HepG2 (cell line): ENCODE measurements around the gene PNLIPRP2. TPM values are rescaled to one million over a fixed set of nuclear protein-coding genes. Genes with fewer than 3 reads are reported as not detected.

Experiments
- ATAC-seq: fragments of 200-7000 bp; cut with Tn5 transposase; 3 replicates; pipeline ENCODE4 v1.9.1; 2020; ENCODE audit warnings: mild to moderate bottlenecking, moderate library complexity
- BruUV-seq: library from RNA; stranded (reverse); fragments of 400-500 nt; replicated peaks from 2 replicates; lab custom pipeline; 2021; lab: Mats Ljungman, UMichigan
- CTCF ChIA-PET: fragments of 300-600 bp; formaldehyde crosslinking; extraction: SDS; loops from one replicate; lab custom pipeline; 2021; ENCODE audit warnings: low total read pairs, inconsistent platforms, low intra/inter-chr PET ratio; lab: Yijun Ruan, JAX
- POLR2A ChIA-PET: fragments of 350-600 bp; sonication (Branson Sonifier 250); formaldehyde crosslinking; loops from one replicate; lab custom pipeline; 2020; ENCODE audit warnings: antibody characterized with exemption, inconsistent platforms; lab: Yijun Ruan, JAX
- DNase-seq: peaks from one replicate; pipeline ENCODE4 v3.0.0-alpha.2; 2015; ENCODE audit warnings: low spot score
- FAIRE-seq: peaks from 3 replicates; lab custom pipeline; 2011; peaks lifted over from hg19 to GRCh38; lab: Jason Lieb, UNC
- H2AFZ ChIP-seq: one replicate; pipeline ENCODE4 v1.6.1; 2011; ENCODE audit warnings: low read length, inconsistent platforms
- H3K27ac ChIP-seq: fragments of 300-600 bp; 3 replicates; pipeline ENCODE4 v1.8.0; 2011; ENCODE audit warnings: mixed run types, mild to moderate bottlenecking, mixed read lengths, low read length, inconsistent platforms; ENCODE audit not compliant: insufficient read depth; ENCODE audit errors: extremely low read length
- H3K27me3 ChIP-seq, 2 experiments: fragments of 200-600 bp in 1 of 2; 2 replicates in 1 of 2; 3 replicates in 1 of 2; pipeline versions ENCODE4 v1.6.0 to v1.8.0; 2011; ENCODE audit warnings: low read length in 2 of 2, mild to moderate bottlenecking in 2 of 2, moderate library complexity in 2 of 2, inconsistent platforms in 1 of 2; ENCODE audit not compliant: insufficient read depth in 2 of 2, control insufficient read depth in 1 of 2
- H3K36me3 ChIP-seq, 2 experiments: fragments of 200-600 bp in 1 of 2; replicated peaks in 1 of 2; 2 replicates in 1 of 2; 3 replicates in 1 of 2; pipeline versions ENCODE4 v1.5.1 to v1.8.0; 2011; ENCODE audit warnings: low read length in 2 of 2, inconsistent platforms in 1 of 2; ENCODE audit not compliant: insufficient read depth in 2 of 2, control insufficient read depth in 1 of 2
- H3K4me1 ChIP-seq: 2 replicates; pipeline ENCODE4 v1.5.1; 2012; ENCODE audit warnings: low read length, inconsistent platforms; ENCODE audit not compliant: insufficient read depth
- H3K4me2 ChIP-seq: 2 replicates; pipeline ENCODE4 v1.6.0; 2011; ENCODE audit warnings: low read depth, low read length, inconsistent platforms
- H3K4me3 ChIP-seq, 3 experiments: fragments of 200-600 bp in 1 of 3; sonication (generic), shearing (Covaris generic) in 1 of 3; replicated peaks in 1 of 3; 2 replicates each; pipeline ENCODE4 v1.5.1; 2011 to 2016; ENCODE audit warnings: low read length in 3 of 3, inconsistent platforms in 2 of 3, low read depth in 2 of 3, mild to moderate bottlenecking in 2 of 3, control low read depth in 1 of 3, mixed read lengths in 1 of 3; ENCODE audit not compliant: insufficient read depth in 1 of 3
- H3K79me2 ChIP-seq: one replicate; pipeline ENCODE4 v1.6.1; 2011; ENCODE audit warnings: low read length, inconsistent platforms; ENCODE audit not compliant: insufficient read depth
- H3K9ac ChIP-seq: 2 replicates; pipeline ENCODE4 v1.6.0; 2011; ENCODE audit warnings: mild to moderate bottlenecking, low read depth, low read length, inconsistent platforms; ENCODE audit not compliant: insufficient read depth
- H3K9me3 ChIP-seq: 2 replicates; pipeline ENCODE4 v1.5.1; 2012; ENCODE audit warnings: mild to moderate bottlenecking, low read length
- H4K20me1 ChIP-seq: 2 replicates; pipeline ENCODE4 v1.6.0; 2011; ENCODE audit warnings: inconsistent platforms, mild to moderate bottlenecking, low read length, moderate library complexity; ENCODE audit not compliant: insufficient read depth
- CBX2 ChIP-seq, 2 experiments: fragments of 200-600 bp in 1 of 2; sonication (generic); formaldehyde crosslinking in 1 of 2; IDR thresholded peaks; 2 replicates each; pipeline versions ENCODE4 v1.7.0 to v1.8.1; 2018 to 2022; ENCODE audit warnings: low read depth in 2 of 2, low read length in 1 of 2, mild to moderate bottlenecking in 1 of 2, missing genetic modification reagents in 1 of 2
- SMAD9 ChIP-seq: sonication (generic); formaldehyde crosslinking; IDR thresholded peaks from 2 replicates; pipeline ENCODE4 v1.5.1; 2020; ENCODE audit warnings: mild to moderate bottlenecking, missing genetic modification reagents
- ZEB1 ChIP-seq: IDR thresholded peaks from 2 replicates; pipeline ENCODE4 v1.6.1; 2012; ENCODE audit warnings: mild to moderate bottlenecking, low read depth, inconsistent platforms; ENCODE audit not compliant: insufficient replicate concordance
- ZNF138 ChIP-seq: sonication (generic); formaldehyde crosslinking; IDR thresholded peaks from 2 replicates; pipeline ENCODE4 v1.5.0; 2020; ENCODE audit warnings: mild to moderate bottlenecking, low read depth, missing genetic modification reagents
- ZNF253 ChIP-seq: sonication (generic); formaldehyde crosslinking; IDR thresholded peaks from 2 replicates; pipeline ENCODE4 v1.8.0; 2022; ENCODE audit warnings: mild to moderate bottlenecking, missing genetic modification reagents, borderline replicate concordance
- ZNF296 ChIP-seq: sonication (generic); formaldehyde crosslinking; conservative IDR thresholded peaks from 2 replicates; pipeline ENCODE4 v1.5.0; 2020; ENCODE audit warnings: mild to moderate bottlenecking, missing genetic modification reagents
- ZNF430 ChIP-seq: sonication (generic); formaldehyde crosslinking; IDR thresholded peaks from 2 replicates; pipeline ENCODE4 v1.9.0; 2021; ENCODE audit warnings: mild to moderate bottlenecking, missing genetic modification reagents
- ZNF720 ChIP-seq: sonication (generic); formaldehyde crosslinking; IDR thresholded peaks from 2 replicates; pipeline ENCODE4 v1.4.0; 2020; ENCODE audit warnings: missing genetic modification reagents
- ZNF839 ChIP-seq: sonication (generic); formaldehyde crosslinking; IDR thresholded peaks from 2 replicates; pipeline ENCODE4 v1.4.0; 2020; ENCODE audit warnings: missing genetic modification reagents, mild to moderate bottlenecking, borderline replicate concordance
- WGBS: methylation state at CpG from one replicate; pipeline ENCODE4 v1.1.6; 2017; ENCODE audit warnings: low lambda C conversion rate; 5-methylcytosine and 5-hydroxymethylcytosine counted together
- in situ Hi-C: cut with HindIII; loops from 2 replicates; pipeline ENCODE4 v1.10.0; 2017; ENCODE audit warnings: low pct_unique_long_range_greater_than_20kb; ENCODE audit not compliant: extremely low pct_ligation_motif_present
- intact Hi-C: fragments of 100-400 bp; cut with micrococcal nuclease; formaldehyde crosslinking; loops from one replicate; pipeline ENCODE4 v1.10.0; 2022; ENCODE audit not compliant: unreplicated experiment
- polyA plus RNA-seq, 8 experiments: library from polyadenylated mRNA; depleted of rRNA in 3 of 8; stranded (reverse) in 7 of 8; unstranded in 1 of 8; fragments of >200 nt; fragmentation: Illumina TruSeq in 4 of 8; extraction: Trizol in 4 of 8; gene quantifications; 2 replicates each; pipeline versions ENCODE4 v1.2.1 to v1.2.3, GENCODE V29; 2011 to 2016; ENCODE audit warnings: low read depth in 4 of 8, missing spikeins in 1 of 8, mixed read lengths in 1 of 8; ENCODE audit not compliant: insufficient read depth in 1 of 8
- total RNA-seq, 5 experiments: library from RNA; depleted of rRNA; stranded (reverse); fragments of >200 nt; fragmentation: Illumina TruSeq; extraction: Trizol; gene quantifications; 2 replicates each; pipeline ENCODE4 v1.2.3, GENCODE V29; 2016; ENCODE audit warnings: low read depth in 1 of 5
- TF ChIP-seq, protein P1 (sequence below): sonication (generic); formaldehyde crosslinking; conservative IDR thresholded peaks from 2 replicates; pipeline ENCODE4 v1.8.0; 2022; ENCODE audit warnings: mild to moderate bottlenecking, moderate library complexity, missing genetic modification reagents
- TF ChIP-seq, protein P2 (sequence below): sonication (generic); formaldehyde crosslinking; IDR thresholded peaks from 2 replicates; pipeline ENCODE4 v1.5.0; 2020; ENCODE audit warnings: mild to moderate bottlenecking, missing genetic modification reagents
- TF ChIP-seq, protein P3 (sequence below), 2 experiments: sonication (generic) in 1 of 2; formaldehyde crosslinking in 1 of 2; IDR thresholded peaks; 2 replicates each; pipeline versions ENCODE4 v1.4.0 to v1.6.1; 2016 to 2020; ENCODE audit warnings: borderline replicate concordance in 1 of 2, low read depth in 1 of 2, mild to moderate bottlenecking in 1 of 2, missing genetic modification reagents in 1 of 2
- TF ChIP-seq, protein P4 (sequence below): sonication (generic); formaldehyde crosslinking; conservative IDR thresholded peaks from 2 replicates; pipeline ENCODE4 v1.4.0; 2020; ENCODE audit warnings: missing genetic modification reagents
- TF ChIP-seq, protein P5 (sequence below): sonication (generic); formaldehyde crosslinking; IDR thresholded peaks from 2 replicates; pipeline ENCODE4 v1.5.0; 2020; ENCODE audit warnings: missing genetic modification reagents, mild to moderate bottlenecking, borderline replicate concordance

Gene PNLIPRP2
- total and polyA plus RNA-seq, 2 of the 13 experiments (the other 11 are each of a cell fraction or from before 2014, with no cell fraction given), result 0.21 to 0.97 TPM

DNA sequence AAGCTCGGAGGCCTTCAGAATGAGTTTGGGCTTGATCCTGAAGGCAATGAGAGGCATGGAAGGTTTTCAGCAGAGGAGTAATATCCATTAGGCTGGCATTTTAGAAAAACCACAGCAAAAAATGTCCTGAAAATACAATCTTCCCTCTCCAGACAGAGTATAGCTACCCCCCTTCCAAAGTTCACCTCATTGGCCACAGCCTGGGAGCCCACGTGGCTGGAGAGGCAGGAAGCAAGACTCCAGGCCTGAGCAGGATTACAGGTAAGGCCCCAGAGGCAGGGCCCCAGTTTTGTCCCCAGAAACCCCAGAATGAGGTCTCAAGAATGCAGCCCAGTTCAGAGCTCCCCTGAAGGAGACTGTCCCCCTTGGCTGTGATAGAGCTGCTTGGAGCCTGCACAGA lies 24.7 kb upstream of the PNLIPRP2 start:
- ATAC-seq, result no peak
- CTCF ChIA-PET, result no interaction called here
- H3K27ac ChIP-seq, result no peak overlapping the region
- no peaks in the 10 kb centered on the region for H3K79me2 ChIP-seq
- POLR2A ChIA-PET, result no interaction called here
- no peak overlapping the region for H3K4me3 ChIP-seq
- no peak overlapping the region for H3K9ac ChIP-seq
- H3K4me2 ChIP-seq, result no peak overlapping the region
- TF ChIP-seq CBX2 (IDR thresholded peaks at IDR 0.05; ENCODE audit: low read depth, low read length), result no peak
- no peak for TF ChIP-seq CBX2 (CRISPR knock-in tag; IDR thresholded peaks at IDR 0.05; ENCODE audit: low read depth)
- TF ChIP-seq, protein P1, sequence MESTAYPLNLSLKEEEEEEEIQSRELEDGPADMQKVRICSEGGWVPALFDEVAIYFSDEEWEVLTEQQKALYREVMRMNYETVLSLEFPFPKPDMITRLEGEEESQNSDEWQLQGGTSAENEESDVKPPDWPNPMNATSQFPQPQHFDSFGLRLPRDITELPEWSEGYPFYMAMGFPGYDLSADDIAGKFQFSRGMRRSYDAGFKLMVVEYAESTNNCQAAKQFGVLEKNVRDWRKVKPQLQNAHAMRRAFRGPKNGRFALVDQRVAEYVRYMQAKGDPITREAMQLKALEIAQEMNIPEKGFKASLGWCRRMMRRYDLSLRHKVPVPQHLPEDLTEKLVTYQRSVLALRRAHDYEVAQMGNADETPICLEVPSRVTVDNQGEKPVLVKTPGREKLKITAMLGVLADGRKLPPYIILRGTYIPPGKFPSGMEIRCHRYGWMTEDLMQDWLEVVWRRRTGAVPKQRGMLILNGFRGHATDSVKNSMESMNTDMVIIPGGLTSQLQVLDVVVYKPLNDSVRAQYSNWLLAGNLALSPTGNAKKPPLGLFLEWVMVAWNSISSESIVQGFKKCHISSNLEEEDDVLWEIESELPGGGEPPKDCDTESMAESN (CRISPR knock-in tag), result no peak
- TF ChIP-seq ZNF138, result no peak
- no peak for TF ChIP-seq ZNF720 (CRISPR knock-in tag)
- no peak for TF ChIP-seq ZNF839
- TF ChIP-seq, protein P2, sequence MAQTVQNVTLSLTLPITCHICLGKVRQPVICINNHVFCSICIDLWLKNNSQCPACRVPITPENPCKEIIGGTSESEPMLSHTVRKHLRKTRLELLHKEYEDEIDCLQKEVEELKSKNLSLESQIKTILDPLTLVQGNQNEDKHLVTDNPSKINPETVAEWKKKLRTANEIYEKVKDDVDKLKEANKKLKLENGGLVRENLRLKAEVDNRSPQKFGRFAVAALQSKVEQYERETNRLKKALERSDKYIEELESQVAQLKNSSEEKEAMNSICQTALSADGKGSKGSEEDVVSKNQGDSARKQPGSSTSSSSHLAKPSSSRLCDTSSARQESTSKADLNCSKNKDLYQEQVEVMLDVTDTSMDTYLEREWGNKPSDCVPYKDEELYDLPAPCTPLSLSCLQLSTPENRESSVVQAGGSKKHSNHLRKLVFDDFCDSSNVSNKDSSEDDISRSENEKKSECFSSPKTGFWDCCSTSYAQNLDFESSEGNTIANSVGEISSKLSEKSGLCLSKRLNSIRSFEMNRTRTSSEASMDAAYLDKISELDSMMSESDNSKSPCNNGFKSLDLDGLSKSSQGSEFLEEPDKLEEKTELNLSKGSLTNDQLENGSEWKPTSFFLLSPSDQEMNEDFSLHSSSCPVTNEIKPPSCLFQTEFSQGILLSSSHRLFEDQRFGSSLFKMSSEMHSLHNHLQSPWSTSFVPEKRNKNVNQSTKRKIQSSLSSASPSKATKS (CRISPR knock-in tag), result no peak
- no peak for TF ChIP-seq ZNF430 (CRISPR knock-in tag)
- TF ChIP-seq, protein P3, sequence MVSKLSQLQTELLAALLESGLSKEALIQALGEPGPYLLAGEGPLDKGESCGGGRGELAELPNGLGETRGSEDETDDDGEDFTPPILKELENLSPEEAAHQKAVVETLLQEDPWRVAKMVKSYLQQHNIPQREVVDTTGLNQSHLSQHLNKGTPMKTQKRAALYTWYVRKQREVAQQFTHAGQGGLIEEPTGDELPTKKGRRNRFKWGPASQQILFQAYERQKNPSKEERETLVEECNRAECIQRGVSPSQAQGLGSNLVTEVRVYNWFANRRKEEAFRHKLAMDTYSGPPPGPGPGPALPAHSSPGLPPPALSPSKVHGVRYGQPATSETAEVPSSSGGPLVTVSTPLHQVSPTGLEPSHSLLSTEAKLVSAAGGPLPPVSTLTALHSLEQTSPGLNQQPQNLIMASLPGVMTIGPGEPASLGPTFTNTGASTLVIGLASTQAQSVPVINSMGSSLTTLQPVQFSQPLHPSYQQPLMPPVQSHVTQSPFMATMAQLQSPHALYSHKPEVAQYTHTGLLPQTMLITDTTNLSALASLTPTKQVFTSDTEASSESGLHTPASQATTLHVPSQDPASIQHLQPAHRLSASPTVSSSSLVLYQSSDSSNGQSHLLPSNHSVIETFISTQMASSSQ (IDR thresholded peaks at IDR 0.05; ENCODE audit: low read depth), result no peak
- TF ChIP-seq, protein P3 (CRISPR knock-in tag; IDR thresholded peaks at IDR 0.05; ENCODE audit: borderline replicate concordance), result no peak
- no peak for TF ChIP-seq SMAD9 (CRISPR knock-in tag)
- TF ChIP-seq ZEB1, result no peak
- TF ChIP-seq, protein P4, sequence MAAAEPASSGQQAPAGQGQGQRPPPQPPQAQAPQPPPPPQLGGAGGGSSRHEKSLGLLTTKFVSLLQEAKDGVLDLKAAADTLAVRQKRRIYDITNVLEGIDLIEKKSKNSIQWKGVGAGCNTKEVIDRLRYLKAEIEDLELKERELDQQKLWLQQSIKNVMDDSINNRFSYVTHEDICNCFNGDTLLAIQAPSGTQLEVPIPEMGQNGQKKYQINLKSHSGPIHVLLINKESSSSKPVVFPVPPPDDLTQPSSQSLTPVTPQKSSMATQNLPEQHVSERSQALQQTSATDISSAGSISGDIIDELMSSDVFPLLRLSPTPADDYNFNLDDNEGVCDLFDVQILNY (CRISPR knock-in tag), result no peak
- no peak for TF ChIP-seq ZNF253 (CRISPR knock-in tag)
- no peak for TF ChIP-seq ZNF296 (CRISPR knock-in tag)
- TF ChIP-seq, protein P5, sequence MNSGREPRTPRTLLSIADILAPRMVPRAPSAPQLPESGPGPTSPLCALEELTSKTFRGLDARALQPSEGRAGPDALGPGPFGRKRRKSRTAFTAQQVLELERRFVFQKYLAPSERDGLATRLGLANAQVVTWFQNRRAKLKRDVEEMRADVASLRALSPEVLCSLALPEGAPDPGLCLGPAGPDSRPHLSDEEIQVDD, result no peak
- no peak overlapping the region for H2AFZ ChIP-seq
- H3K4me1 ChIP-seq, result no peaks in the 10 kb centered on the region
- 79% methylated on average over 1 of the region's 2 CpGs for WGBS
- intact Hi-C loops, result no loop called here
- DNase-seq, result no peak
- in situ Hi-C loops, result no loop called here
- no TSS peak for BruUV-seq
- H3K9me3 ChIP-seq, result no peaks in the 10 kb centered on the region
- no peaks in the 10 kb centered on the region for H4K20me1 ChIP-seq
- H3K36me3 ChIP-seq, result no peaks in the 10 kb centered on the region
- H3K27me3 ChIP-seq, result peaks cover 2 to 28% of the 10 kb centered on the region in 2 experiments; a peak in 2 of 5 replicates
- FAIRE-seq, result no peak
